Neural progenitor cell (in vitro differentiated cells): ENCODE data around the gene CAPRIN2.
A peak's percentile ranks its signal among the peaks of the same experiment; 100 is the strongest.

Source experiments
- CTCF ChIP-seq: fragments of 200-600 bp; sonication (generic); IDR thresholded peaks from 2 replicates; pipeline ENCODE4 v1.5.1; 2017; ENCODE audit warnings: antibody characterized with exemption, mild to moderate bottlenecking
- EZH2 ChIP-seq: fragments of 200-600 bp; sonication (generic); IDR thresholded peaks from 2 replicates; pipeline ENCODE4 v1.6.1; 2017; ENCODE audit warnings: antibody characterized with exemption, mild to moderate bottlenecking, moderate library complexity
- EZH2phosphoT487 ChIP-seq: fragments of 200-600 bp; sonication (generic); IDR thresholded peaks from 2 replicates; pipeline ENCODE4 v1.6.1; 2017; ENCODE audit warnings: antibody characterized with exemption

- TF ChIP-seq CTCF (peak; percentile 54), EZH2 (no peak), EZH2phosphoT487 (no peak)
Measured at GRCh38 chr12:30753233-30753632, 1.5 kb downstream of the CAPRIN2 start.
